ENCODE measurements around the gene SERPIND1. TPM values are rescaled to one million over a fixed set of nuclear protein-coding genes. Genes with fewer than 3 reads are reported as not detected.
A peak's percentile ranks its signal among the peaks of the same experiment; 100 is the strongest.
"Not testable (repeated sequence)": the region's sequence is repeated elsewhere in the genome, so short reads cannot be mapped to it uniquely, and the experiment has no call there.

SERPIND1 gene
- total RNA-seq, 4 donors from 2014 or later = 0.15 TPM; not detected in 3

DNA sequence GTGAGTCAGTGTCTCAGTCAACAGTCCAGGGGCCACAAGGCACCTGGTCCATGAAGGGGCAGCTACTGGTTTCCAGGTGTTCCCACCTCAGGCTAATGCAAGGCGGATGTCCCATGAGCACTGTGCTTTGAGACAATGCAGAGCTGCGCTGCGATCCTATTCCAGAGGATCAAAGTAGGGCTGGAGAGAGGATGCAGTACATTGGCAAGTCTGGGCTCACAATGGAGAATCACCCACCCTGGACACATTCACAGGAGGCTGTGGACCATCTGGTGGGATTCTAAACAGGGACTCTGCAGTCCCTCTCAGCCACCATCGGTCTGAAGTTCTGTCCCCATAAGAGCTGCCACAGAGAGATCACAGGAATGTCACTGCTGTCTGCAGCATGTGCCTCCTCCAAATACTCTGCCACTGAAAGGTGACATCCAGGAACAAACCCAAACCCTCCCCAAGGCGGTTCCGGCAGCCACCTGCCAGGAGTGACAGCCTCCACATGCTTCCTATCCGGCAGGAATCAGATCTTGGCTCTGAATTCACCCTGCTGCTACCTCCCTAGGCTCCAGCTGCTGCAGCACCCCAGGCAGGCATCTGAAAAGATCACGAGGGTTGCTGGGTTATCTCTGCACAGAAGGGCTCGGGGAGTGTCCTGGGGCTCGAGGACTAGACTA is 45.3 kb upstream of the SERPIND1 start:
- H3K4me1 ChIP-seq = no peaks in the 10 kb centered on the region
- ATAC-seq = no peak

DNA sequence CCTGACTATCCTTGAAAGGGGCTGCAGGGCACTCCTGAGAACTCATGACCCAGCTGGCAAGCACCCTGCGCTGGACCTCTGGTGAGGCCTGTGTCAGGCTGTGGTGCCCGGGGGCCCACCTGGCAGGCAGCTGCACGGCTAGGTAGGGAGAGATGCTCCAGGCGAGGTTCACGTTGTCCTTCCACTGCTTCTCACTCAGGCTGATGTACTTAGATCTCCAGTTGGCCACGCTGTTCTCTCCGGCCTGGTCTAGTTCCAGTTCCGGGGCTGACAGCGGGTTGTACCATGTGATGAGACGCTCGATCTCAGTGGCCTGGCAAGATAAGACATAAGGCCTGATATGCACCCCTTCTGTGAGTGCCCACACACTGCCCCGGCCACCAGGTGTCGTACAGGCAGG is 44.7 kb upstream of the SERPIND1 start:
- Histone ChIP-seq H3K4me1 (no peaks in the 10 kb centered on the region), H3K4me3 (no peak overlapping the region), H3K27ac (no peak overlapping the region), H3K36me3 (peaks cover 0 to 90% of the 10 kb centered on the region in 2 donors), H3K27me3 (no peaks in the 10 kb centered on the region), H3K9me3 (no peaks in the 10 kb centered on the region)
- WGBS, 2 donors (ENCODE audit: low coverage in 1 of 2) = no CpG with 5 or more reads among the region's 13 CpGs
- no peak for TF ChIP-seq CTCF (IDR thresholded peaks at IDR 0.05)
- no peak for TF ChIP-seq POLR2AphosphoS5 (IDR thresholded peaks at IDR 0.05)
- TF ChIP-seq POLR2A (IDR thresholded peaks at IDR 0.05) = no peak
- TF ChIP-seq EP300 (IDR thresholded peaks at IDR 0.05) = no peak
- ATAC-seq = no peak

More for the DNA sequence above, 45.3 kb upstream of the SERPIND1 start:
- 70 to 80% methylated on average over 2 of the region's 10 CpGs for WGBS, 2 donors (ENCODE audit: low coverage in 1 of 2)
- Histone ChIP-seq H3K9me3 (no peaks in the 10 kb centered on the region), H3K27ac (no peak overlapping the region), H3K4me3 (no peak overlapping the region), H3K36me3 (peaks cover 0 to 91% of the 10 kb centered on the region in 2 donors), H3K27me3 (no peaks in the 10 kb centered on the region)
- TF ChIP-seq CTCF (IDR thresholded peaks at IDR 0.05) = no peak
- TF ChIP-seq EP300 (IDR thresholded peaks at IDR 0.05) = no peak
- TF ChIP-seq POLR2AphosphoS5 (IDR thresholded peaks at IDR 0.05) = no peak
- no peak for TF ChIP-seq POLR2A (IDR thresholded peaks at IDR 0.05)

DNA sequence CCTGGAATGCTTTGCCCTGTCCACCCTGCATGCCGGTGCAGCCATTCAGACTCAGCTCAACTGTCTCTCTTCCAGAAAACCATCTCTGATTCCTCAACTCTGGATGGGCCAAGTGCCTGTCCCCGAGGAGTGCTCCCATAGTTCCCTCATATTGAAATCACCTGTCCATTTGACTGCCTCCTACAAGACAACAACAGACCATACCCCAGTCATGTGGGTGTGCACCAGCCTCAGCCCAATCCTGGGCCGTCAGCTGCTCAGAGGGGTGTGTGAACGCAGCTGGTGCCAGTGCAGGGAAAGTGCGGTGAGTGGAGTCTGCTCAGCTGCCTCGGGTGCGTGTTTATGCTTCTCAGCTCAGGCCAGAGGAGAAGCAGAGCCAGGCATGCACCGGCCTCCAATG is 41.5 kb upstream of the SERPIND1 start:
- 75 to 100% methylated on average over 1 to 2 of the region's 8 CpGs for WGBS, 2 donors (ENCODE audit: low coverage in 1 of 2)
- peaks cover 0 to 73% of the 10 kb centered on the region in 2 donors for H3K36me3 ChIP-seq
- ATAC-seq, H3K4me3 ChIP-seq, H3K27ac ChIP-seq, H3K4me1 ChIP-seq, H3K27me3 ChIP-seq, H3K9me3 ChIP-seq: not testable (repeated sequence)

DNA sequence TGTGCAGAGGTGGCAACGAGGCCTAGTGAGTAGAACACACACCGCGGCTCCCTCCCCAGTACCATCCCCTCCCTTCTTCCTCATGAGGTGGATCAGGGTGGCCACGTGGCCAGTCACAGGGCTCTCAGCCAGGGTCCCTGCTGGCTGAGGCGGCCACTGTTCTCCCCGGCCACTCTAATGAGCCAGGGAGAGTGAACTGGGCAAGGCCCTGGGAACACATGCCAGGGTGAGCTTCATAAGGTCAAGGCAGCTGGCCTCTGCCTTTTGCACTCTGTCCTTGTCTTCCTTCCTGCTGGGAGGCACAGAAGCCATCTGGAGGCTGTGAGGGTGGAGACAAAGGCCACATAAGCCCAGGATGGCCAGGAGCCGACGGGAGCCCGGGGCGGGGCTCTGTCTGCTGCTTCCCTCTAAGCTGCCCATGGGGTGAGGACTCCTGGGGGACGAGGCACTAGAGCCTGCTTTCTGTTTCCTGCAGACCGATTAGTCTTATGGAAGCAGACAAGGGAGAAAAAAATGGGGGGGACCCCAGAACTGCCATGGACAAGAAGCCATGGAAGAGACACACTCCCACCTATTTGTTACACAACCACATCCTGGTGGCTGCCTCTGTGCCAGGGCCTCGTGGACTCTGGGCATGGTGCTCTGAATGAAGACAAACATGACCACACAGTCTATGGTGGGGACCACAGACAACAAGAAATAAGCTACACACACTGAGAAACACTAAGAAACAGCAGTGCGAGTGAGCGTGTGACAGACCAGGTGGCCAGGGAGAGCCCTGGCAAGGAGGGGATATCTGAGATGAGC is 38.4 kb upstream of the SERPIND1 start:
- 82% methylated on average over 4 of the region's 15 CpGs; no CpG with 5 or more reads in 1 of the 2 donors for WGBS, 2 donors (ENCODE audit: low coverage in 1 of 2)
- not testable (repeated sequence) for H3K27ac ChIP-seq, H3K9me3 ChIP-seq, H3K4me1 ChIP-seq, H3K27me3 ChIP-seq, H3K4me3 ChIP-seq
- peak; percentile 60 for ATAC-seq
- peaks cover 0 to 64% of the 10 kb centered on the region in 2 donors for H3K36me3 ChIP-seq

- not testable (repeated sequence) for H3K27me3 ChIP-seq, ATAC-seq, H3K27ac ChIP-seq, H3K4me3 ChIP-seq, H3K4me1 ChIP-seq, H3K9me3 ChIP-seq
- 95% methylated on average over 3 of the region's 3 CpGs; no CpG with 5 or more reads in 1 of the 2 donors for WGBS, 2 donors (ENCODE audit: low coverage in 1 of 2)
- H3K36me3 ChIP-seq = peaks cover 0 to 65% of the 10 kb centered on the region in 2 donors
Measured at GRCh38 chr22:20736891-20737290, 37.0 kb upstream of the SERPIND1 start.

- Histone ChIP-seq H3K9me3 (no peaks in the 10 kb centered on the region), H3K4me1 (no peaks in the 10 kb centered on the region), H3K36me3 (peaks cover 0 to 67% of the 10 kb centered on the region in 2 donors), H3K27me3 (no peaks in the 10 kb centered on the region), H3K4me3 (no peak overlapping the region), H3K27ac (no peak overlapping the region)
- TF ChIP-seq POLR2A (IDR thresholded peaks at IDR 0.05) = no peak
- no peak for TF ChIP-seq EP300 (IDR thresholded peaks at IDR 0.05)
- no peak for TF ChIP-seq CTCF (IDR thresholded peaks at IDR 0.05)
- no peak for TF ChIP-seq POLR2AphosphoS5 (IDR thresholded peaks at IDR 0.05)
- ATAC-seq = no peak
- 79 to 84% methylated on average over 6 to 10 of the region's 12 CpGs for WGBS, 2 donors (ENCODE audit: low coverage in 1 of 2)
Measured at GRCh38 chr22:20738394-20739089, 35.4 kb upstream of the SERPIND1 start.

Data from gastroesophageal sphincter (tissue), 4 donors.